GM23338 (cell line): ENCODE measurements around the gene NUDT16. TPM values are rescaled to one million over a fixed set of nuclear protein-coding genes. Genes with fewer than 3 reads are reported as not detected.

ENCODE experiments used
- ATAC-seq: fragments of 200-7000 bp; cut with Tn5 transposase; 3 replicates; pipeline ENCODE4 v1.9.1; 2020
- DNase-seq: peaks from one replicate; pipeline ENCODE4 v3.0.0-alpha.2; 2015; ENCODE audit warnings: low spot score
- H2AFZ ChIP-seq: fragments of 200-600 bp; sonication (generic); 2 replicates; pipeline ENCODE4 v1.8.0; 2016; ENCODE audit warnings: antibody characterized with exemption, mild to moderate bottlenecking, moderate library complexity
- H3F3A ChIP-seq: fragments of 200-600 bp; sonication (generic); replicated peaks from 2 replicates; pipeline ENCODE4 v1.8.0; 2017; ENCODE audit warnings: antibody characterized with exemption, mixed run types, low read depth
- H3K27ac ChIP-seq: fragments of 200-600 bp; sonication (generic); 2 replicates; pipeline ENCODE4 v1.6.1; 2016; ENCODE audit warnings: low read depth
- H3K27me3 ChIP-seq: fragments of 200-600 bp; sonication (generic); 2 replicates; pipeline ENCODE4 v1.8.0; 2016; ENCODE audit warnings: mild to moderate bottlenecking, mixed run types, moderate library complexity; ENCODE audit not compliant: insufficient read depth
- H3K36me3 ChIP-seq: fragments of 200-600 bp; sonication (generic); 2 replicates; pipeline ENCODE4 v1.8.0; 2016; ENCODE audit warnings: mild to moderate bottlenecking; ENCODE audit not compliant: insufficient read depth
- H3K4me1 ChIP-seq: fragments of 200-600 bp; sonication (generic); 2 replicates; pipeline ENCODE4 v1.8.0; 2016; ENCODE audit warnings: mild to moderate bottlenecking, moderate library complexity; ENCODE audit not compliant: insufficient read depth
- H3K4me2 ChIP-seq: fragments of 200-600 bp; sonication (generic); 2 replicates; pipeline ENCODE4 v1.7.1; 2017; ENCODE audit warnings: mixed run types
- H3K4me3 ChIP-seq: fragments of 200-600 bp; sonication (generic); 2 replicates; pipeline ENCODE4 v1.6.1; 2016; ENCODE audit warnings: mixed run types
- H3K79me2 ChIP-seq: fragments of 200-600 bp; sonication (generic); replicated peaks from 2 replicates; pipeline ENCODE4 v1.8.0; 2017; ENCODE audit warnings: mild to moderate bottlenecking; ENCODE audit not compliant: insufficient read depth
- H3K9me2 ChIP-seq: fragments of 200-600 bp; sonication (generic); 2 replicates; pipeline ENCODE4 v1.8.0; 2017; ENCODE audit not compliant: insufficient read depth
- H4K20me1 ChIP-seq: fragments of 200-600 bp; sonication (generic); replicated peaks from 2 replicates; pipeline ENCODE4 v1.8.0; 2017; ENCODE audit warnings: mild to moderate bottlenecking; ENCODE audit not compliant: insufficient read depth
- H3K27ac Mint-ChIP-seq: 2 replicates; pipeline ENCODE4 v1.8.0; 2020; ENCODE audit warnings: inconsistent platforms, mild to moderate bottlenecking, moderate library complexity, mixed read lengths
- H3K27me3 Mint-ChIP-seq: 3 replicates; pipeline ENCODE4 v1.8.0; 2022; ENCODE audit warnings: low read depth, mild to moderate bottlenecking, moderate library complexity, mixed read lengths, inconsistent platforms; ENCODE audit not compliant: insufficient read depth, poor library complexity
- H3K36me3 Mint-ChIP-seq: 3 replicates; pipeline ENCODE4 v1.8.0; 2021; ENCODE audit warnings: low read depth, mild to moderate bottlenecking, inconsistent platforms, moderate library complexity, mixed read lengths
- H3K4me1 Mint-ChIP-seq: 3 replicates; pipeline ENCODE4 v1.8.0; 2020; ENCODE audit warnings: mild to moderate bottlenecking, inconsistent platforms, mixed read lengths
- H3K4me3 Mint-ChIP-seq: 3 replicates; pipeline ENCODE4 v1.8.0; 2021; ENCODE audit warnings: moderate library complexity, mild to moderate bottlenecking, inconsistent platforms, mixed read lengths
- H3K9me3 Mint-ChIP-seq: 3 replicates; pipeline ENCODE4 v1.8.0; 2020; ENCODE audit warnings: moderate library complexity, mild to moderate bottlenecking, inconsistent platforms, mixed read lengths
- CREB1 ChIP-seq: fragments of 250-450 bp; sonication (Bioruptor Pico); IDR thresholded peaks from 2 replicates; pipeline ENCODE4 v1.5.0; 2020; ENCODE audit warnings: low read depth, mild to moderate bottlenecking, moderate library complexity
- ETS1 ChIP-seq: IDR thresholded peaks from 2 replicates; pipeline ENCODE4 v1.6.1; 2016; ENCODE audit warnings: antibody characterized with exemption
- EZH2 ChIP-seq: fragments of 200-600 bp; sonication (generic); IDR thresholded peaks from one replicate; pipeline ENCODE4 v1.8.0; 2017; ENCODE audit warnings: antibody characterized with exemption, mild to moderate bottlenecking, low read depth; ENCODE audit not compliant: unreplicated experiment
- EZH2phosphoT487 ChIP-seq: fragments of 200-600 bp; sonication (generic); IDR thresholded peaks from one replicate; pipeline ENCODE4 v1.8.1; 2018; ENCODE audit warnings: antibody characterized with exemption; ENCODE audit not compliant: unreplicated experiment
- JUNB ChIP-seq: IDR thresholded peaks from one replicate; pipeline ENCODE4 v1.6.1; 2016; ENCODE audit warnings: antibody characterized with exemption; ENCODE audit not compliant: unreplicated experiment
- NANOG ChIP-seq: IDR thresholded peaks from 2 replicates; pipeline ENCODE4 v1.6.1; 2016; ENCODE audit warnings: antibody characterized with exemption, borderline replicate concordance
- POLR2AphosphoS5 ChIP-seq: IDR thresholded peaks from 2 replicates; pipeline ENCODE4 v1.6.1; 2016; ENCODE audit warnings: antibody characterized with exemption, low read depth
- ZNF331 ChIP-seq: fragments of 250-450 bp; sonication (Bioruptor Pico); IDR thresholded peaks from 2 replicates; pipeline ENCODE4 v1.5.0; 2020; ENCODE audit warnings: low read depth, mild to moderate bottlenecking, moderate library complexity
- polyA plus RNA-seq: library from polyadenylated mRNA; unstranded; fragments of >200 nt; fragmentation: Nextera tagmentation; extraction: Ambion mirVana; gene quantifications from 2 replicates; pipeline ENCODE4 v1.2.1, GENCODE V29; 2016
- total RNA-seq: library from RNA; depleted of rRNA; stranded (reverse); fragments of >200 nt; shearing (Covaris generic); gene quantifications from 2 replicates; pipeline ENCODE4 v1.2.3, GENCODE V29; 2014
- TF ChIP-seq, protein P1 (sequence below): IDR thresholded peaks from one replicate; pipeline ENCODE4 v1.6.1; 2018; ENCODE audit warnings: antibody characterized with exemption; ENCODE audit not compliant: unreplicated experiment
- TF ChIP-seq, protein P2 (sequence below), 2 experiments: fragments of 200-600 bp in 1 of 2; sonication (generic) in 1 of 2; conservative IDR thresholded peaks; 2 replicates each; pipeline versions ENCODE4 v1.5.1 to v1.6.1; 2016 to 2017; ENCODE audit warnings: antibody characterized with exemption in 2 of 2, low read depth in 2 of 2, mild to moderate bottlenecking in 2 of 2, moderate library complexity in 1 of 2

Gene NUDT16
- total and polyA plus RNA-seq, 2 experiments from 2014 or later = 10.0 to 15.4 TPM

DNA sequence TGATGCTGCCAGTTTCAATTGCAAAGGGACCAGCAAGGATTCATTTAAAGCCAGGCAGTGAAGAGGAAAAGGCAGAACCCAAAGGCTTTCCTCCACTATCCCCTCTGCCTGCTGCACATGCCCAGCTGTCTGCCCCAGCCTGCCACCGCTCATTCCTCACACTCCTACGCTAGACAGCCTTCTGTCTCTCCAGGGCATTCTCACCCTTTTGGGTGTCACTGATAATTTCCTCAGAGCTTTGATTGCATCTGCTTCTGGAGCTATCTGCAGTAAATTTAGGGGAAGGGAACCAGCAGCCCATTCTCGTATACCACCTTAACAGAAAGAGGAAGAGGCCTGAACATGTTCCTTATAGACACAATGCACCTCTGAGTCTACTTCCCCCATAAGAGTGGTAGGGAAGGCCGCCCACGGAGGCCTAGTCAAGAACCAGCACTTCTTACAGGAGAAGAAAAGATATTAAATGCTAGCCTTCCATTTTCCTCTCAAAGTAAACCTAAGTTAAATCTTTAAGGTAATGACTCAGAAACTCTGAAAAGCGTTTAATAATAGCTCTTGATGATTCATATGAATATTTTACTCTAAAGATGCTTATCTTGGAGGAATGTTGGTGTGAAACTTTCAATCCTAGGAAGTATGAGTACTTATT lies 20.9 kb downstream of the NUDT16 start (continued):
- TF ChIP-seq CREB1 (CRISPR knock-in tag) (no peak), EZH2 (no peak), ZNF331 (CRISPR knock-in tag) (no peak), EZH2phosphoT487 (no peak), JUNB (no peak), NANOG (no peak), ETS1 (no peak)
- TF ChIP-seq, protein P1, sequence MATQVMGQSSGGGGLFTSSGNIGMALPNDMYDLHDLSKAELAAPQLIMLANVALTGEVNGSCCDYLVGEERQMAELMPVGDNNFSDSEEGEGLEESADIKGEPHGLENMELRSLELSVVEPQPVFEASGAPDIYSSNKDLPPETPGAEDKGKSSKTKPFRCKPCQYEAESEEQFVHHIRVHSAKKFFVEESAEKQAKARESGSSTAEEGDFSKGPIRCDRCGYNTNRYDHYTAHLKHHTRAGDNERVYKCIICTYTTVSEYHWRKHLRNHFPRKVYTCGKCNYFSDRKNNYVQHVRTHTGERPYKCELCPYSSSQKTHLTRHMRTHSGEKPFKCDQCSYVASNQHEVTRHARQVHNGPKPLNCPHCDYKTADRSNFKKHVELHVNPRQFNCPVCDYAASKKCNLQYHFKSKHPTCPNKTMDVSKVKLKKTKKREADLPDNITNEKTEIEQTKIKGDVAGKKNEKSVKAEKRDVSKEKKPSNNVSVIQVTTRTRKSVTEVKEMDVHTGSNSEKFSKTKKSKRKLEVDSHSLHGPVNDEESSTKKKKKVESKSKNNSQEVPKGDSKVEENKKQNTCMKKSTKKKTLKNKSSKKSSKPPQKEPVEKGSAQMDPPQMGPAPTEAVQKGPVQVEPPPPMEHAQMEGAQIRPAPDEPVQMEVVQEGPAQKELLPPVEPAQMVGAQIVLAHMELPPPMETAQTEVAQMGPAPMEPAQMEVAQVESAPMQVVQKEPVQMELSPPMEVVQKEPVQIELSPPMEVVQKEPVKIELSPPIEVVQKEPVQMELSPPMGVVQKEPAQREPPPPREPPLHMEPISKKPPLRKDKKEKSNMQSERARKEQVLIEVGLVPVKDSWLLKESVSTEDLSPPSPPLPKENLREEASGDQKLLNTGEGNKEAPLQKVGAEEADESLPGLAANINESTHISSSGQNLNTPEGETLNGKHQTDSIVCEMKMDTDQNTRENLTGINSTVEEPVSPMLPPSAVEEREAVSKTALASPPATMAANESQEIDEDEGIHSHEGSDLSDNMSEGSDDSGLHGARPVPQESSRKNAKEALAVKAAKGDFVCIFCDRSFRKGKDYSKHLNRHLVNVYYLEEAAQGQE = no peak
- TF ChIP-seq, protein P2, sequence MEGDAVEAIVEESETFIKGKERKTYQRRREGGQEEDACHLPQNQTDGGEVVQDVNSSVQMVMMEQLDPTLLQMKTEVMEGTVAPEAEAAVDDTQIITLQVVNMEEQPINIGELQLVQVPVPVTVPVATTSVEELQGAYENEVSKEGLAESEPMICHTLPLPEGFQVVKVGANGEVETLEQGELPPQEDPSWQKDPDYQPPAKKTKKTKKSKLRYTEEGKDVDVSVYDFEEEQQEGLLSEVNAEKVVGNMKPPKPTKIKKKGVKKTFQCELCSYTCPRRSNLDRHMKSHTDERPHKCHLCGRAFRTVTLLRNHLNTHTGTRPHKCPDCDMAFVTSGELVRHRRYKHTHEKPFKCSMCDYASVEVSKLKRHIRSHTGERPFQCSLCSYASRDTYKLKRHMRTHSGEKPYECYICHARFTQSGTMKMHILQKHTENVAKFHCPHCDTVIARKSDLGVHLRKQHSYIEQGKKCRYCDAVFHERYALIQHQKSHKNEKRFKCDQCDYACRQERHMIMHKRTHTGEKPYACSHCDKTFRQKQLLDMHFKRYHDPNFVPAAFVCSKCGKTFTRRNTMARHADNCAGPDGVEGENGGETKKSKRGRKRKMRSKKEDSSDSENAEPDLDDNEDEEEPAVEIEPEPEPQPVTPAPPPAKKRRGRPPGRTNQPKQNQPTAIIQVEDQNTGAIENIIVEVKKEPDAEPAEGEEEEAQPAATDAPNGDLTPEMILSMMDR (conservative IDR thresholded peaks at IDR 0.05; ENCODE audit: low read depth in 2 of 2) = no peak

- peaks cover 4% of the 10 kb centered on the region; the same call in 1 of the 3 replicates for H3K36me3 Mint-ChIP-seq
- no peaks in the 10 kb centered on the region for H4K20me1 ChIP-seq
- TF ChIP-seq, protein P2 (conservative IDR thresholded peaks at IDR 0.05; ENCODE audit: low read depth in 2 of 2) = no peak
- TF ChIP-seq POLR2AphosphoS5 = no peak
- no peak for TF ChIP-seq NANOG
- TF ChIP-seq CREB1 (CRISPR knock-in tag) = no peak
- no peak for TF ChIP-seq EZH2
- TF ChIP-seq, protein P1 = no peak
Measured at GRCh38 chr3:131403216-131403895, 21.8 kb downstream of the NUDT16 start.

More at GRCh38 chr3:131403216-131403895, 21.8 kb downstream of the NUDT16 start:
- Histone ChIP-seq H3F3A (no peaks in the 10 kb centered on the region), H3K9me2 (0 out of 2 replicates have a peak, but pooled peaks cover 3% of the 10 kb centered on the region), H3K4me2 (no peak overlapping the region), H3K36me3 (no peaks in the 10 kb centered on the region), H3K4me1 (no peaks in the 10 kb centered on the region), H3K79me2 (no peaks in the 10 kb centered on the region), H2AFZ (no peak overlapping the region), H3K27me3 (no peaks in the 10 kb centered on the region), H3K27ac (no peak overlapping the region), H3K4me3 (no peak overlapping the region)
- Mint-ChIP-seq H3K27me3 (peaks cover 2% of the 10 kb centered on the region), H3K4me3 (no peak overlapping the region), H3K9me3 (peaks cover 4% of the 10 kb centered on the region; the same call in 1 of the 3 replicates), H3K27ac (no peak overlapping the region), H3K4me1 (no peaks in the 10 kb centered on the region)
- no peak for DNase-seq
- no peak for ATAC-seq
